SK-MEL-5 (cell line): ENCODE results near the gene CORO2B. TPM values are rescaled to one million over a fixed set of nuclear protein-coding genes. Genes with fewer than 3 reads are reported as not detected.

Experiments
- DNase-seq: peaks from one replicate; pipeline ENCODE4 v3.0.0-alpha.2; 2016; ENCODE audit warnings: low read depth, low spot score
- in situ Hi-C: cut with HindIII; loops from 2 replicates; pipeline ENCODE4 v1.10.0; 2016; ENCODE audit warnings: low sequenced_read_pairs, high pct_unique_total_duplicates, low pct_unique_long_range_greater_than_20kb
- total RNA-seq: library from RNA; depleted of rRNA; stranded (reverse); fragments of >200 nt; shearing (Covaris generic); gene quantifications from 2 replicates; pipeline ENCODE4 v1.2.3, GENCODE V29; 2014

The CORO2B gene
- total RNA-seq, 1 experiment from 2014 or later = 0.13 TPM

DNA sequence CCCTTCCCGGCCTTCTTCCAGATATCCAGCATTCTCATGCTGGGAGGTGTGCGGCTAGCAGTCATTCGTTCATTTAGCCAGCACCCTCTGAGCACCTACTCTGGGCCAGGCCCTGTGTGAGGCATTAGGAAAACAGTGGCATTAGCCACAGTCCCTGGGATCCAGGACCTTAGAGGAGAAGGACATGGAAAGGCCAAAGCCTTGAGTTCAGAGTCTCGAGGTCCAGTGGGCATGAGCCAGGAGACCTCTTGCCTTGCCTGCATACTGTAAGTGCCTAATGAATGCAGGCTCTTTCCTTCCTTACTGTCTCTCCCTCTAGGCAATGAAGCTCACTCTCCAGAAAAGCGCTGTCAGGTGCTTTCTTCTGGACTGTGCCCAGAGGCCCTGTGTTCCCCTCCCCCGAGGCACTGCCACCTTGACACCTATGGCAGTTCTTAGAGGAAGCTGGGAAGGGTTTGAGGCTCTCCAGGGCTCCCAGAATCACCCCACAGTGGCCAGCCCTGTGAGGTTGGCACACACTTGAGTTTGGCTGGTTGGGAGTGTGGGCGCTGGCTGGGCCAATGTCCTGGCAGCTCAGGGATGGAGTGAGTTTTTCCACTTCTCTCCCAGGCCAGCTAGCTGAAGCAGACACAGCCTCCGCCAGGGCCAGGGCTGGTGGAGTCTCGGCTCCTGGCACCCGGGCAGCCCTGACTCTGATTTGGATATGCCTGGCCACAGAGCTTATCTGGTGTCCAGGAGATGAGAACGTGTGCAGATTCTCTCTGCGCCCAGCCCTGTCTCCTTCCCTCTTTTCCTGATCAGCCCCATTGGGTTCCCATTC is 5.4 kb downstream of the CORO2B start:
- in situ Hi-C loops = no loop called here
- no peak for DNase-seq

- in situ Hi-C loops = no loop called here
- DNase-seq = no peak
Measured at GRCh38 chr15:68584756-68585573, 6.2 kb downstream of the CORO2B start.

GRCh38 chr15:68585574-68586273 is 6.9 kb downstream of the CORO2B start:
- in situ Hi-C loops = no loop called here

DNA sequence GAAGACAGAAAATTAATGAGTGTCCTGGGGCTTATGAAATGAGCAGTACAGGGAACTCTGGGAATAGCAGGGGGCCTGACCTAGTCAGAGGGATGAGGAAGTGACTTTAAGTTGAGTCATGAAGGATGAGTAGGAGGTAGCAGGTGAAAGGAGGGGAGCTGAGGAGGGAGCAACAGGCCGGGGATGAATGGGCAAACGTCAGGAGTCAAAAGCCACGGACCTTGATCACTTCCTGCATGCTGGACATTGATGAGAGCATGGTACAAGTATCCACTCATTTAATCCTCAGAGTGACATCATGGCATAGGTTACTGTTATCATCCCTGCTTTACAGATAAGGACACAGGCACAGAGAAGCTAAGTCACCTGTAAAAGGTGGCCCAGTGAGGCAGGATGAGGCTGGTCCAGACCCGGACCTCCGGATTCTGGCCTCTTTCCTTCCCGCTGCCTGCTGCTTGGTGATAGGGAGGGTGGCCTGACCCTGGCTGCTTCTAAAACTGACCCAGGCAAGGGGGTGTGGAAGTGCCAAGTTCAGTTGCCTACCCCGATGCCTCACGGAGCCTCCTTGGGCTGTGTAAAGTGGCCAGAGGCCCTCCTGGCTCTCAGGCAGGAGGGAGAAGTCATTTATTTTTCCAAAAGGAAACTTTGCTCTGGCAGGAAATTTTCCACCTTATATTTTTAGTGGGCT is 7.6 kb downstream of the CORO2B start:
- in situ Hi-C loops = no loop called here
- no peak for DNase-seq

More at GRCh38 chr15:68585574-68586273, 6.9 kb downstream of the CORO2B start:
- no peak for DNase-seq

GRCh38 chr15:68587769-68588385 is 9.1 kb downstream of the CORO2B start:
- DNase-seq = no peak
- in situ Hi-C loops = no loop called here

- in situ Hi-C loops = no loop called here
Measured at GRCh38 chr15:68589053-68589452, 10.3 kb downstream of the CORO2B start.

GRCh38 chr15:68589783-68590710 is 11.3 kb downstream of the CORO2B start:
- in situ Hi-C loops = no loop called here
- no peak for DNase-seq

More at GRCh38 chr15:68589053-68589452, 10.3 kb downstream of the CORO2B start:
- DNase-seq = no peak

GRCh38 chr15:68590721-68591389 is 12.1 kb downstream of the CORO2B start:
- in situ Hi-C loops = no loop called here
- no peak for DNase-seq

- DNase-seq = no peak
- in situ Hi-C loops = no loop called here
Measured at GRCh38 chr15:68592054-68592453, 13.3 kb downstream of the CORO2B start.

DNA sequence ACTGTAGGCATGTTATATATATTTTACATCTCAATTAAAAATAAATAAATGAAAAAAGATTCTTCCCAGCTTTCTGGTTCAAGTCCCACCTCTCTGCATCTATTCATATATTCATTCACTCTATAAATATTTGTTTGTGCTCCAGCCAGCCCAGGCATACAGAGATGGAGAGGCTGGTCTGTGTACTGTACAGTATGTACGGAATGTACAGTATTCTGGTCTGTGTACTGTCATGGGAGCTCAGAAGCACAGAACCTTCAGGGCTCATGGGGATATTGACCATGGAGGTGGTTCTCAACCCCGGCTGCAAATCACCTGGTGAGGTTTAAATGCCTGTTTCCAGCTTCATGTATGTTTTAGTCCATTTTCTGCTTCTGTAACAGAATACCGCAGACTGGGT is 13.8 kb downstream of the CORO2B start:
- in situ Hi-C loops = no loop called here
- no peak for DNase-seq

GRCh38 chr15:68593341-68593740 is 14.5 kb downstream of the CORO2B start:
- in situ Hi-C loops = no loop called here
- DNase-seq = peak; percentile 13

DNA sequence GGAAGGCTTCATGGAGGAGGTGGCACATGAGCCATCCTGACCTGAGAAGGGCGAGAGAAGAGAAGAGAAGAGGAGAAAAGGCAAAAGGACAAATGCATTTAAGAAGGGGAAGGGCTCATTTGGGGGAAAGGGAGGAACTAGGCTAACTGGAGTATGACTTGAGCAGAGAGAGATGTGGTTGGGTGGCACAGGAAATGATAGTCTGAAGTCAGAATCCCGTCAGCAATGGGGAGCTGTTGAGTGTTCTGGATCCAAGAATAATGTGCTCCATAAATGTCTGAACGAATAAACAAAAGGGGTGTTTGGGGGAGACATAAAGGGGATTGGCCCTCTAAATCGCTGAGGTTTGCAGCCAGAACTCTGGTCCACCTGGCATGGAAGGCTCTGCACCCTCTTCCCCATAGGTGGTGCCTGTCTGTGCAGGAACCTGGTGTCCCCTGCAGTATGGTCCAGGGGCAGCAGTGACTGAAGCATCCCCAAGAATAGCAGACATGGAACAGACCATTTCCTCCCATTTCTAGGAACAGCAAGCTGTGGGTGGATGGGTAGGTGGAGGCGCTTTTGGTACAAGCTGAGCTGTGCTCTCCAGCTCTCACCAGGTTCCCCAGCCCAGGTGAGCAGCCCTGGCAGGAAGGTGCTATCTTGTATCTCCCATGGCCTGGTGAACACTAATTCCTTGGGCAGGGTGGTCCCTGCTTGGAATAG is 15.2 kb downstream of the CORO2B start:
- in situ Hi-C loops = no loop called here
- DNase-seq = no peak

DNA sequence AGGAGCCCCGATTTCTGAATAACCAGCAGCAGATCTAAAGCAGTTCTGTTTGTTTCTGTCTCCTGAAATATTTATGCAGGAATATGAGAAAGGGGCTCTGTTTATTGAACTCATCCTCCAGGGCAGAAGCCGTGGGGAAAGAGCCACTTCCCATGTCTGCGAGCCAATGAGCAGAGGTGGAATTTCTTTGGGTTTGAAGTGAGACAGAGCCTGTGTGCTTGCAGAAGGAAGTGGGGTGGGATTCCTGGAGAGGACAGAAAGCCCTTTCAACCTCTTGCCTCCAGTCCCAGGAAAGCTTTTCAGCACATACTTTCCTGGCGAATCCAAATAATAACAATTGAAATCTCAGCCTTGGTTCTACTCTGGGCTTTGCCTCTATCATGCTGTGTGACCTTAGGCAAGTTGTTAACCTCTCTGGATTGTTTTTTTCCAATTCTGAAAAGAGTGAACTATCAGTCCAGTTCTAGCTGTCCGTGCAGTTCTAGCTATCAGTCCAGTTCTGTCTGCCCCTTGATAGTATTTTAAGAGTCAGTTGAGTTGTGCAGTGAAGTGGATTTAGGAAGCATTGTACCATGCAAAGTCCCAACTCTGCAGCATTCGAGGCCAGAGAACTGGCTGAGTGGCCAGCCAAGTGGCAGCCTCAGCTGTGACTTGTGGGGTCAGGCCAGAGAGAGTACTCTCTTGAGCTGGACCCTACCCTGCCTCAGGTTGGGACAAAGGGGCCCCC is 15.9 kb downstream of the CORO2B start:
- DNase-seq = peak; percentile 40
- in situ Hi-C loops = no loop called here

DNA sequence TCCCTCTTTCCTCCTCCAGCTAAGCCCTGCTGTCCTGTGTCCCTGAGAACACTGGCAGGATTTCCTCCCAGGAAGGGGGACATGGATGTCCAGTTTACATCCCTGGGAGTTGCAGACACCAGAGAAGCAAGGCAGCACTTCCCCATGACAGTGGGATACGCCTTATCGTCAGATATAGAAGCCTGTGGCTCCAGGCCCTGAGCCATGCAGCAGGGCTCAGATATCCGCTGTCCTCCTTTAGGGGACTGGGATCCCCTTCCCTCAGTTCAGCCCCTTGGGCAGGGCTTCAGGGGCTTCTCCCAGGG is 16.4 kb downstream of the CORO2B start:
- in situ Hi-C loops = no loop called here
- no peak for DNase-seq

DNA sequence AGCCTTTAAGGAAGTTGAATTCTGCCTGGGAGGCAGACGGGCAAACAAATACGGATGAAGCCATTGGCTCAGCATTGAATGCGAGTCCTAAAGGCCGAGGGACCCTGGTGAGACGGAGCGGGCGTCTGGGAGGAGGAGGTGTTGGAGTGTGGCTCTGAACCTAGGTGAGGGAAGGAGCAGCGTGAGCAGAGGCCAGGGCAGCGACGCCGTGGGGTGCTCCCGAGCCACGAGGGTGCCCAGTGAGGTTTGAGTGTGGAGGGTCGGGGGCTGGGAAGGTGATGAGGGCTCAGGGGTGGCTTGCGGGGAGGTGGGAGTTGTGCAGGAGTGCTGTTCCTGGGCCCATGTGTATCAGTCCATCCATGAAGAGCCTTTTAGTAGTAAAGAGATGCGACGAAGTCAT is 17.0 kb downstream of the CORO2B start:
- in situ Hi-C loops = no loop called here
- DNase-seq = no peak
